ENCODE results near the gene SEMA3D. TPM values are rescaled to one million over a fixed set of nuclear protein-coding genes. Genes with fewer than 3 reads are reported as not detected.

Gene SEMA3D
- total RNA-seq, 1 donor from 2014 or later, result 1.4 TPM

- no peak for TF ChIP-seq CTCF (IDR thresholded peaks at IDR 0.05)
- Mint-ChIP-seq H3K27me3 (ENCODE audit: low read depth) (no peaks in the 10 kb centered on the region), H3K4me3 (ENCODE audit: unreplicated experiment) (no peak overlapping the region), H3K4me1 (ENCODE audit: low read depth) (peaks cover 9% of the 10 kb centered on the region), H3K27ac (ENCODE audit: unreplicated experiment) (no peak overlapping the region), H3K36me3 (ENCODE audit: low read depth) (no peaks in the 10 kb centered on the region), H3K9me3 (ENCODE audit: low read depth) (no peaks in the 10 kb centered on the region)
- no peak for DNase-seq (ENCODE audit: low spot score)
These were observed 155.4 kb downstream of the SEMA3D start for GRCh38 chr7:85031475-85031874.

- Mint-ChIP-seq H3K4me1 (ENCODE audit: low read depth) (peaks cover 13% of the 10 kb centered on the region), H3K36me3 (ENCODE audit: low read depth) (no peaks in the 10 kb centered on the region), H3K27ac (ENCODE audit: unreplicated experiment) (no peak overlapping the region), H3K9me3 (ENCODE audit: low read depth) (no peaks in the 10 kb centered on the region), H3K27me3 (ENCODE audit: low read depth) (no peaks in the 10 kb centered on the region), H3K4me3 (ENCODE audit: unreplicated experiment) (no peak overlapping the region)
- DNase-seq (ENCODE audit: low spot score), result no peak
- peak; percentile 96 for TF ChIP-seq CTCF (IDR thresholded peaks at IDR 0.05)
These were observed 156.0 kb downstream of the SEMA3D start for GRCh38 chr7:85030893-85031292.

- DNase-seq (ENCODE audit: low spot score), result peak; percentile 56
- Mint-ChIP-seq H3K4me1 (ENCODE audit: low read depth) (peaks cover 17% of the 10 kb centered on the region), H3K27me3 (ENCODE audit: low read depth) (no peaks in the 10 kb centered on the region), H3K27ac (ENCODE audit: unreplicated experiment) (no peak overlapping the region), H3K9me3 (ENCODE audit: low read depth) (no peaks in the 10 kb centered on the region), H3K4me3 (ENCODE audit: unreplicated experiment) (no peak overlapping the region), H3K36me3 (ENCODE audit: low read depth) (no peaks in the 10 kb centered on the region)
- TF ChIP-seq CTCF (IDR thresholded peaks at IDR 0.05), result no peak
These were observed 161.5 kb downstream of the SEMA3D start for GRCh38 chr7:85025312-85025756.

GRCh38 chr7:85023916-85024315 lies 162.9 kb downstream of the SEMA3D start:
- no peaks in the 10 kb centered on the region for H3K9me3 Mint-ChIP-seq (ENCODE audit: low read depth)
- H3K4me3 Mint-ChIP-seq (ENCODE audit: unreplicated experiment), result no peak overlapping the region
- H3K4me1 Mint-ChIP-seq (ENCODE audit: low read depth), result peaks cover 17% of the 10 kb centered on the region
- no peak for DNase-seq (ENCODE audit: low spot score)
- H3K36me3 Mint-ChIP-seq (ENCODE audit: low read depth), result no peaks in the 10 kb centered on the region
- no peak for TF ChIP-seq CTCF (IDR thresholded peaks at IDR 0.05)
- H3K27me3 Mint-ChIP-seq (ENCODE audit: low read depth), result no peaks in the 10 kb centered on the region
- H3K27ac Mint-ChIP-seq (ENCODE audit: unreplicated experiment), result no peak overlapping the region

GRCh38 chr7:85023066-85023712 lies 163.7 kb downstream of the SEMA3D start:
- no peaks in the 10 kb centered on the region for H3K27me3 Mint-ChIP-seq (ENCODE audit: low read depth)
- H3K27ac Mint-ChIP-seq (ENCODE audit: unreplicated experiment), result no peak overlapping the region
- no peaks in the 10 kb centered on the region for H3K9me3 Mint-ChIP-seq (ENCODE audit: low read depth)
- no peak overlapping the region for H3K4me3 Mint-ChIP-seq (ENCODE audit: unreplicated experiment)
- TF ChIP-seq CTCF (IDR thresholded peaks at IDR 0.05), result peak; percentile 93
- no peak for DNase-seq (ENCODE audit: low spot score)
- no peaks in the 10 kb centered on the region for H3K36me3 Mint-ChIP-seq (ENCODE audit: low read depth)
- H3K4me1 Mint-ChIP-seq (ENCODE audit: low read depth), result peaks cover 17% of the 10 kb centered on the region
